Measurements from ENCODE around the gene ULK4. TPM values are rescaled to one million over a fixed set of nuclear protein-coding genes. Genes with fewer than 3 reads are reported as not detected.

Gene ULK4
- total RNA-seq, 1 experiment from 2014 or later = 6.3 TPM

GRCh38 chr3:41223078-41223477 lies 738.8 kb downstream of the ULK4 start:
- H3K4me2 ChIP-seq (ENCODE audit: low read length) = no peak overlapping the region
- ChIA-PET RAD21 (ENCODE audit: low non-redundant PET in 1 of 2, low total read pairs in 2 of 2, uncharacterized antibody in 2 of 2, unreplicated experiment in 2 of 2) (no interaction called here), CTCF (no interaction called here), POLR2A (no interaction called here)
- no peak overlapping the region for H3K9ac ChIP-seq (ENCODE audit: low read length)
- peaks cover 29 to 39% of the 10 kb centered on the region in 2 experiments; a peak in 3 of 4 replicates for H3K36me3 ChIP-seq (ENCODE audit: control insufficient read depth in 1 of 2, insufficient read depth in 2 of 2, low read length in 2 of 2)
- H2AFZ ChIP-seq (ENCODE audit: low read depth, low read length, poor library complexity, severe bottlenecking) = no peak overlapping the region
- H3K27ac ChIP-seq (ENCODE audit: low read depth, low read length) = no peak overlapping the region
- ATAC-seq = no peak
- no peaks in the 10 kb centered on the region for H3K9me3 ChIP-seq (ENCODE audit: control insufficient read depth in 1 of 2, insufficient read depth in 1 of 2, low read depth in 1 of 2, low read length in 2 of 2)
- H4K20me1 ChIP-seq (ENCODE audit: insufficient read depth) = peaks cover 16% of the 10 kb centered on the region; the same call in 1 of the 2 replicates
- peaks cover 97% of the 10 kb centered on the region for H3K79me2 ChIP-seq (ENCODE audit: insufficient read depth, low read length)
- H3K4me3 ChIP-seq (replicated peaks in 1 of 2; ENCODE audit: low read depth in 1 of 2, low read length in 2 of 2) = no peak overlapping the region
- no TSS peak for BruUV-seq (replicated peaks)
- TF ChIP-seq MAX (IDR thresholded peaks at IDR 0.05) (no peak), CEBPB (IDR thresholded peaks at IDR 0.05; ENCODE audit: low read depth) (no peak), EZH2phosphoT487 (IDR thresholded peaks at IDR 0.05; ENCODE audit: borderline replicate concordance) (no peak), SRF (IDR thresholded peaks at IDR 0.05; ENCODE audit: low read depth) (no peak), ATF3 (IDR thresholded peaks at IDR 0.05) (no peak), ELF1 (IDR thresholded peaks at IDR 0.05; ENCODE audit: borderline replicate concordance, low read depth) (no peak), CBX3 (IDR thresholded peaks at IDR 0.05; ENCODE audit: low read depth) (no peak), TCF7L2 (IDR thresholded peaks at IDR 0.05; ENCODE audit: borderline replicate concordance, extremely low read depth, insufficient read depth, insufficient read length) (no peak), ZNF274 (IDR thresholded peaks at IDR 0.05; ENCODE audit: low read depth, low read length) (no peak), FOSL1 (IDR thresholded peaks at IDR 0.05; ENCODE audit: low read depth) (no peak)
- TF ChIP-seq, protein P1, sequence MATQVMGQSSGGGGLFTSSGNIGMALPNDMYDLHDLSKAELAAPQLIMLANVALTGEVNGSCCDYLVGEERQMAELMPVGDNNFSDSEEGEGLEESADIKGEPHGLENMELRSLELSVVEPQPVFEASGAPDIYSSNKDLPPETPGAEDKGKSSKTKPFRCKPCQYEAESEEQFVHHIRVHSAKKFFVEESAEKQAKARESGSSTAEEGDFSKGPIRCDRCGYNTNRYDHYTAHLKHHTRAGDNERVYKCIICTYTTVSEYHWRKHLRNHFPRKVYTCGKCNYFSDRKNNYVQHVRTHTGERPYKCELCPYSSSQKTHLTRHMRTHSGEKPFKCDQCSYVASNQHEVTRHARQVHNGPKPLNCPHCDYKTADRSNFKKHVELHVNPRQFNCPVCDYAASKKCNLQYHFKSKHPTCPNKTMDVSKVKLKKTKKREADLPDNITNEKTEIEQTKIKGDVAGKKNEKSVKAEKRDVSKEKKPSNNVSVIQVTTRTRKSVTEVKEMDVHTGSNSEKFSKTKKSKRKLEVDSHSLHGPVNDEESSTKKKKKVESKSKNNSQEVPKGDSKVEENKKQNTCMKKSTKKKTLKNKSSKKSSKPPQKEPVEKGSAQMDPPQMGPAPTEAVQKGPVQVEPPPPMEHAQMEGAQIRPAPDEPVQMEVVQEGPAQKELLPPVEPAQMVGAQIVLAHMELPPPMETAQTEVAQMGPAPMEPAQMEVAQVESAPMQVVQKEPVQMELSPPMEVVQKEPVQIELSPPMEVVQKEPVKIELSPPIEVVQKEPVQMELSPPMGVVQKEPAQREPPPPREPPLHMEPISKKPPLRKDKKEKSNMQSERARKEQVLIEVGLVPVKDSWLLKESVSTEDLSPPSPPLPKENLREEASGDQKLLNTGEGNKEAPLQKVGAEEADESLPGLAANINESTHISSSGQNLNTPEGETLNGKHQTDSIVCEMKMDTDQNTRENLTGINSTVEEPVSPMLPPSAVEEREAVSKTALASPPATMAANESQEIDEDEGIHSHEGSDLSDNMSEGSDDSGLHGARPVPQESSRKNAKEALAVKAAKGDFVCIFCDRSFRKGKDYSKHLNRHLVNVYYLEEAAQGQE (IDR thresholded peaks at IDR 0.05; ENCODE audit: low read depth) = no peak
- H3K4me1 ChIP-seq (ENCODE audit: control insufficient read depth in 1 of 2, insufficient read depth in 2 of 2, low read length in 2 of 2) = no peaks in the 10 kb centered on the region
- intact Hi-C loops (cut with micrococcal nuclease) = no loop called here
- DNase-seq (ENCODE audit: low read depth, low spot score) = no peak
- no peaks in the 10 kb centered on the region for H3K9me2 ChIP-seq (ENCODE audit: insufficient read depth)
- H3K27me3 ChIP-seq (ENCODE audit: insufficient read depth, low read length) = no peaks in the 10 kb centered on the region
